ENCODE measurements around the gene NFKBIL1.

NFKBIL1 gene

GRCh38 chr6:31559606-31559957 lies 12.2 kb downstream of the NFKBIL1 start:
- no peak for DNase-seq

DNA sequence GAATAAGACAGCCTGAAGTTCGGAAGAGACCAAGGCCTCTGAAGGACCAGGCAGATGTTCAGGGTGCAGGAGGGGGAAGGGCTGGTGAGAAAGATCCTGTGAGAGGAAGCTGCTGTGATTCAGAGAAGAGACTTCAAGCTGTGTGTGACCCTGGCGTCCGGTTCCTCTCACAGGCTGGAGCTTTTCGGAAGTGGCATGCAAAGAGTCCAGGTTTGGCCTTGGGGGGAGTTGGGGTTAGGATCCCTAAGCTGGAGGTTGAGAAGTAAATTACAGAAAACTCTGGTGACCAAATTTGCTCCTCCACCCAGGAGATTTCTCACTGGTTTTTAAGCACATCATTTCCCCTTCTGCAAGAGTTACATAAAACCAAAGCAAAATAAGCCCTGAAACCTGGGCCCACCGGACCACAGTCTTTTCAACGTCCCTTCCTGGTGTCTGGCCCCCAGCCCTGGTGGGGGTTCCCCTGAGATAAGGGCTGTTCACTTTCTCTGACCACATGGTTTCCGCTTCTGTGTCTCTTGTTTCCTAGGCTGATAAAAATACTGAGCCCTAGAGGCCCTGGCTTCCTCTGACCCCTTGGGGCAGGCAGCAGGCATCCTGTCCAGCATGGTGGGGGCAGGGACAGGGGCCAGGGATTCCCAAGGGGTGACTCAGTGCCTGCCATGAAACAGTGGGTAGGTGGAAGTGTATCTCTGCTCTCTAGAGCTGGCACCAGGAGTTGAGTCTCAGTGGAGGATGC lies 12.7 kb downstream of the NFKBIL1 start:
- no peak for DNase-seq

DNA sequence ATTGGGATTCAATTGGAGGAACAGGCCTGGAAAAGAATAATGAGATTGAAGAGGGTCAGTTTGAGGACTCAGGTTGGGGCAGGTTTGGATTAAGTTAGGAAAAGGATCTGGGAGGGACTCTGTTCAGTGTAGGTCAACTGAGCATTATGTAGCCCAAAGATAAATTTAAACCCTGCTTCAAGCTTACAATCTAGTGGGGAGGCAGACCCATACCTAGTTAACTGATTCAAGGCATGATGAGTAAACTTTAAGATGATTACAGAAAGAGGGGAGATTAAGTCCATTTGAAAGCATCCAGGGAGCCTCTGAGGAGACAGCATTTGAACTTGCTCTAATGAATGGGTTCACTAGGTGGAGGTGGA lies 13.3 kb downstream of the NFKBIL1 start:
- DNase-seq = no peak

GRCh38 chr6:31567531-31568370 lies 20.3 kb downstream of the NFKBIL1 start:
- DNase-seq = no peak

DNA sequence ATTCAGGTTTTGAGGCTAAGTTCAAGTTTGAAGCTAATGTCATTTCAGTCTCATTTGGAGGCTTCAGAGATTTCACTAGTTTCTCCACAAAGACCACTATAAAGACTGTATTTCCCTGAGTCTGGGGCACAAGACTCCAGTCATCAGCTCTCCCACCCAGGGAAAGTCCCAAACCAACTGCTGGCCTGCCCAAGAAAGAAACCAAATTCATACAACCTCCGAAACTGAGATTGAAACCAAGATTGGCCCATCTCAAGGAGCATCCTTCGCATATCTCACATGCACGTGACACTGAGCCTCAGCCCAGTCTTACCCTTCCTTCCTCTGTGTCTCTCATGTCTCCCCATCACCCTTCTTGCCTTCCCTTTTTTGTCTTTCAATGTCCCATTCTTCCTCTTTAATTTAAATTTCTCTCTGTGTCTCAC lies 21.1 kb downstream of the NFKBIL1 start:
- DNase-seq = no peak

DNA sequence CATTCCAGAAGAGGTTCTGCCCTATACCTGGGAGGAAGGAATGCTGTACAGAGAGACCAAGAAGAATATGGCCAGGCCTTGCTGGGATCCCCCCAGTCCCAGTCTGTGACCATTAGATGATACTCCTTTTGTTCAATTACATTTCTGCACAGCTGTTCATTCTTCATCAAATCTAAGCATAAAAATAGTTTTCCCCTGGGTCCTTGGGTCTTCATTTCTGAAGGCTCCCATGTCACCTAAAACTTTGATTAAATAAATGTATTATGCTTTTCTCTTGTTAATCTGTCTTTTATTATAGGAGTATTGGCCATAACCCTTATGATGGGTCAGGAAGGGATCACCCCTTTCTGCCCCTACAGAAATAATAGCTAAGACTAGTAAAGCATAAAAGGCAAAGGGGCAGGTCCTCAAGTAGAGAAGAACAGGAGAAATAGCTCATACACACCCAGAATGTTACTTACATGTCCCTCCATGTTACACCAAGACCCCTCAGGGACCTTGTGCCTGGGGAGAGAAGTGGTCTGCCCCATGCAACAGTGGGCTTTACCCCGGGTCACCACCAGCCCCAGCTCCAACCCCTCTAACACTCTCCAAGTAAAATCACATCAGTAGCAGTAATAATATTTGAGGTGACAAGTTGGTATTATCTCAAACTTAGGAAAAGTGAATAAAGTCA lies 22.6 kb downstream of the NFKBIL1 start:
- no peak for DNase-seq

- no peak for DNase-seq
These were observed 24.9 kb downstream of the NFKBIL1 start, which contains the start of gene LTA for GRCh38 chr6:31572041-31572911. LTA (plus strand) TSS chr6:31572289; CDS start chr6:31572743, 454 bp downstream.

- no peak for DNase-seq
These were observed 26.1 kb downstream of the NFKBIL1 start for GRCh38 chr6:31573239-31574105.

GRCh38 chr6:31574106-31575061 lies 27.0 kb downstream of the NFKBIL1 start:
- no peak for DNase-seq

GRCh38 chr6:31575335-31575901 lies 28.0 kb downstream of the NFKBIL1 start, which contains the start of gene TNF:
TNF (plus strand) TSS chr6:31575565; CDS start chr6:31575742, 177 bp downstream.
- no peak for DNase-seq

DNA sequence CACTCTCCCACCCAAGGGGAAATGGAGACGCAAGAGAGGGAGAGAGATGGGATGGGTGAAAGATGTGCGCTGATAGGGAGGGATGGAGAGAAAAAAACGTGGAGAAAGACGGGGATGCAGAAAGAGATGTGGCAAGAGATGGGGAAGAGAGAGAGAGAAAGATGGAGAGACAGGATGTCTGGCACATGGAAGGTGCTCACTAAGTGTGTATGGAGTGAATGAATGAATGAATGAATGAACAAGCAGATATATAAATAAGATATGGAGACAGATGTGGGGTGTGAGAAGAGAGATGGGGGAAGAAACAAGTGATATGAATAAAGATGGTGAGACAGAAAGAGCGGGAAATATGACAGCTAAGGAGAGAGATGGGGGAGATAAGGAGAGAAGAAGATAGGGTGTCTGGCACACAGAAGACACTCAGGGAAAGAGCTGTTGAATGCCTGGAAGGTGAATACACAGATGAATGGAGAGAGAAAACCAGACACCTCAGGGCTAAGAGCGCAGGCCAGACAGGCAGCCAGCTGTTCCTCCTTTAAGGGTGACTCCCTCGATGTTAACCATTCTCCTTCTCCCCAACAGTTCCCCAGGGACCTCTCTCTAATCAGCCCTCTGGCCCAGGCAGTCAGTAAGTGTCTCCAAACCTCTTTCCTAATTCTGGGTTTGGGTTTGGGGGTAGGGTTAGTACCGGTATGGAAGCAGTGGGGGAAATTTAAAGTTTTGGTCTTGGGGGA lies 28.7 kb downstream of the NFKBIL1 start:
- DNase-seq = no peak

- no peak for DNase-seq
These were observed 29.6 kb downstream of the NFKBIL1 start for GRCh38 chr6:31576897-31577578.

GRCh38 chr6:31577579-31577966 lies 30.2 kb downstream of the NFKBIL1 start:
- no peak for DNase-seq

DNA sequence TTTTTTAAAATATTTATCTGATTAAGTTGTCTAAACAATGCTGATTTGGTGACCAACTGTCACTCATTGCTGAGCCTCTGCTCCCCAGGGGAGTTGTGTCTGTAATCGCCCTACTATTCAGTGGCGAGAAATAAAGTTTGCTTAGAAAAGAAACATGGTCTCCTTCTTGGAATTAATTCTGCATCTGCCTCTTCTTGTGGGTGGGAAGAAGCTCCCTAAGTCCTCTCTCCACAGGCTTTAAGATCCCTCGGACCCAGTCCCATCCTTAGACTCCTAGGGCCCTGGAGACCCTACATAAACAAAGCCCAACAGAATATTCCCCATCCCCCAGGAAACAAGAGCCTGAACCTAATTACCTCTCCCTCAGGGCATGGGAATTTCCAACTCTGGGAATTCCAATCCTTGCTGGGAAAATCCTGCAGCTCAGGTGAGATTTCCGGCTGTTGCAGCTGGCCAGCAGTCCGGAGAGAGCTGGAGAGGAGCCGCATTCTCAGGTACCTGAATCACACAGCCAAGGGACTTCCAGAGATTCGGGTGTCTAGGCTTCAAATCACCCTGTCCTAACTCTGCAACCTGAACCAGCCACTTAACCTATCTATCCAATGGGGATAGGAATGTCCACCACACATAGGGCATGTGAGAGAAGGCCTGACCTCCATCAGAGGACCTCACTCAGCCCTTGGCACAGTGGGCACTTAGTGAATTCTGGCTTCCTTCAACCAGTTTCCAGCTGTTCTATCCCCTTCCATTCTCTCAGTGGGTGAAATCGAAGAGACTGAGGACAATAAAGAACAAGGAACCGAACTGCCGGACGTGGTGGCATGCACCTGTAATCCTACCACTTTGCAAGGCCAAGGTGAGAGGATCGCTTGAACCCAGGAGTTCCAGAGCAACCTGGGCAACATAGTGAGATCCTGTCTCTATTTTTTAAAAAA lies 31.0 kb downstream of the NFKBIL1 start:
- DNase-seq = no peak

DNA sequence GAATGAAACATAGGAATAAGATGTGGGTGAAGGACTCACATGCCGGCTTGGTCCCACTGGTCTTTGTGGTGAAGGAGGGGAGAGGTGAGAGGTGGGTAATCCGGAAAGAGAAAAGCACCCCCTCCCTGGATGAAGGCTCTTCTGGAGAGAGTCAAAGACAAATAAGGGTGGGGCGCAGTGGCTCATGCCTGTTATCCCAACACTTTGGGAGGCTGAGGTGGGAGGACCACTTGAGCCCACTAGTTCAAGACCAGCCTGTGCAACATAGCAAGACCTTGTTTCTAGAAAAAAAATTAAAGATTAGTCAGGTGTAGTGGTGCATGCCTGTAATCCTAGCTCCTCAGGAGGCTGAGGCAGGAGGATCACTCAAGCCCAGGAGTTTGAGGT lies 31.7 kb downstream of the NFKBIL1 start:
- no peak for DNase-seq

DNA sequence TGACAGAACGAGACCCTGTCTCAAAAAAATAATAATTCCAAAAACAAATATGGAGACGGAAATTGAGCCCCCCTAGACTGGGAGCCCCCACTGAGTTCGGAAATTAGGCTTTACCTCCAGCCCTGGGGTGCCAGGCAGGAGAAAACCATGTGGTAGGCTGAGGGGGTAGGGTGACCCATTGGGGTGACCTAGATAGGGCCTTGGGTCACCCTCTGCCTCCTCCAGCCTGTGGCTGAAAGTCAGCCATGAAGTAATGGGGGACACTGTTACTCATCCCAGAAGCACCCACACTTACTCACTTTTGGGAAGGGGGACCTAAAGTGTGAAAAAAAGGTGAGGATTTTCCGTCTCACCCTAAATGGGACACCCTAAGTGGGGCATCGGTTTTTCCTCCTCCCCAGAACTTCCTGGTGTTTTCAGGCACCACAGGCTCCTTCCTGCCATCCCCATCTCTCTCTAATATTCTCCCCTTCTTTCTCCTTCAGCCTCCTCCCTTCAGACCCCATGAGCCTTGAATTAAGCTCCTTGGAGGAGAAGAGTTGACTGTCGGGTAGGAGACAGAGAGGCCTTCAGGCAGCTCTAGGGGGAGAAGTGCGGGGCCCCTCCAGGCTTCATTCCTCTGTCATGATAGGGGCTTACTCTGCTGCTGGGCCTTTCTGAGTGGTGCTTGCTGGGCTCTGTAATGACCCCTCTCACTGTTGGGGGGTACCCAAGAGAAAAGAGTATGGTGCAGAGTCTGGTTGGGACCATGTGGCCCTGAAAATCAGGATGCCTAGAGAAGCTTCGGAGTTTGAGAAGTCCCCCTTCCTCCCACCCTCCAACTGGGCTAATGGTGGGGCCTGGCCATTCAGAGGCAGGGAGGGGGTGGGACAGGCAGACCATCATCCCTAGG lies 32.4 kb downstream of the NFKBIL1 start:
- DNase-seq = no peak
